ENCODE data around the gene SEPTIN8. TPM values are rescaled to one million over a fixed set of nuclear protein-coding genes. Genes with fewer than 3 reads are reported as not detected.

The SEPTIN8 gene
- total and polyA plus RNA-seq, 11 donors: 11.0 to 47.6 (median 33.6) TPM

DNA sequence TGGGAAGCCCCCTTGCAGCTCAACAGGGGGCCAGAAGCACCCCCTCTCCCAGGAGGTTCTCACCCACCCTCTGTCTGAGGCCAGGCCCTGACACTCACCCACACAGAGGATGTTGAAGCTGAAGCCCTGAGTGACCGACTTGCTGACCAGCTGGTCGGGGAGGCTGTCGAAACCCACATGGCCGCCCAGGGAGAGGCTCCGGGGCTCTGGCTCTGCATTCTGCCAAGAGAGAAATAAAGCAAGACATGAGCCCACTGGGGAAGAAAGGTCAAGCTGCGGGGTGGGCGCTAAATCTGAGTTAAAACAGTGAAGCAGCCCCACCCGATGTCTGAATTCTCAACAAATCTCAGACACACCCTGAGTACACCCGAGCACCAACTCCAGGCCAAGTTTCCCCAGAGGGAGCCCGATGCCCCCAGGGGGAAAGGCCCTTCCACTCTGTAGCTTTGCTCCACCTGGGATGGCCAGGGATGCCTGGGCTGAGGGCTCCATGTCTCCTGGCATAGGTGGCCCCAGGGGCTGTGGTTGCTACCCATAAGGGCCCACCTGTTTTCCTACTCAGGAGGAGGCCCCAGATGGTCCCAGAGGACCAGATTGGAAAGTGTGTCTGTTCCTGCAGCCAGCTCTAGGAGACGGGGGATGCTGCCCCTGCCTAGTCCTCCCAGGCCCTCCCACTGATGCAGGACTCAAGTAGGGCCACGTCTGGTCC lies 11.6 kb downstream of the SEPTIN8 start:
- intact Hi-C loops (cut with DNase I): loop anchor here in 1 of 10 donors (5.0 kb wide), 1 partner anchor 52 kb away; no protein-coding TSS in a partner anchor
- ATAC-seq: peak in 2 of 4 donors; percentile 14 to 51
- Histone ChIP-seq H3K9me3 (no peaks in the 10 kb centered on the region), H3K27ac (peak overlapping the region in 1 of 12 donors; percentile 7), H3K4me3 (no peak overlapping the region), H3K27me3 (no peaks in the 10 kb centered on the region), H3K4me1 (peaks cover 0 to 51% (median 36%) of the 10 kb centered on the region in 12 donors), H3K36me3 (peaks cover 2 to 51% (median 48%) of the 10 kb centered on the region in 9 donors)
- peak in 2 of 5 donors; percentile 65 to 67 for DNase-seq
- TF ChIP-seq POLR2A (IDR thresholded peaks at IDR 0.05) (no peak), CTCF (IDR thresholded peaks at IDR 0.05) (no peak)
- WGBS, 4 donors: 80 to 83% (median 82%) methylated on average over 10 to 12 of the region's 12 CpGs

GRCh38 chr5:132764671-132765238 lies 12.3 kb downstream of the SEPTIN8 start:
- WGBS, 4 donors: 88 to 95% (median 93%) methylated on average over 7 of the region's 7 CpGs
- no peaks in the 10 kb centered on the region for H3K27me3 ChIP-seq
- H3K9me3 ChIP-seq: no peaks in the 10 kb centered on the region
- no peak for TF ChIP-seq POLR2A (IDR thresholded peaks at IDR 0.05)
- no peak for TF ChIP-seq CTCF (IDR thresholded peaks at IDR 0.05)
- ATAC-seq (no peak), DNase-seq (no peak)
- H3K4me3 ChIP-seq: no peak overlapping the region
- intact Hi-C loops (cut with DNase I): loop anchor here in 1 of 10 donors (5.0 kb wide), 1 partner anchor 53 kb away; no protein-coding TSS in a partner anchor
- no peak overlapping the region for H3K27ac ChIP-seq
- peaks cover 0 to 46% (median 32%) of the 10 kb centered on the region in 12 donors for H3K4me1 ChIP-seq
- H3K36me3 ChIP-seq: peaks cover 2 to 58% (median 55%) of the 10 kb centered on the region in 9 donors

- H3K4me3 ChIP-seq: no peak overlapping the region
- no peak overlapping the region for H3K27ac ChIP-seq
- no peaks in the 10 kb centered on the region for H3K27me3 ChIP-seq
- intact Hi-C loops (cut with DNase I): no loop called here
- peaks cover 0 to 39% (median 32%) of the 10 kb centered on the region in 12 donors for H3K4me1 ChIP-seq
- no peaks in the 10 kb centered on the region for H3K9me3 ChIP-seq
- DNase-seq (no peak), ATAC-seq (no peak)
- no peak for TF ChIP-seq POLR2A (IDR thresholded peaks at IDR 0.05)
- no peak for TF ChIP-seq CTCF (IDR thresholded peaks at IDR 0.05)
- H3K36me3 ChIP-seq: peaks cover 2 to 65% (median 62%) of the 10 kb centered on the region in 9 donors
- 95 to 100% (median 96%) methylated on average over 7 to 10 of the region's 10 CpGs for WGBS, 4 donors
These were observed 13.0 kb downstream of the SEPTIN8 start for GRCh38 chr5:132764051-132764450.
